Activated CD4-positive, alpha-beta T cell treated with anti-CD3 and anti-CD28 coated beads, Interleukin-2, amount 50 U/mL, for 1 hour (primary cell): Measurements from ENCODE around the gene CEP152.

ENCODE experiments used
- DNase-seq: peaks from one replicate; pipeline ENCODE4 v3.0.0-alpha.2; 2020

CEP152 gene

GRCh38 chr15:48761393-48762158, 49.3 kb downstream of the CEP152 start:
- DNase-seq: no peak

GRCh38 chr15:48759921-48760320, 50.9 kb downstream of the CEP152 start:
- no peak for DNase-seq

GRCh38 chr15:48757661-48758060, 53.2 kb downstream of the CEP152 start:
- DNase-seq: no peak

- no peak for DNase-seq
Measured at GRCh38 chr15:48754011-48754410, 56.9 kb downstream of the CEP152 start.

GRCh38 chr15:48751595-48751994, 59.3 kb downstream of the CEP152 start:
- no peak for DNase-seq

- DNase-seq: no peak
Measured at GRCh38 chr15:48748535-48748934, 62.3 kb downstream of the CEP152 start.

- no peak for DNase-seq
Measured at GRCh38 chr15:48733615-48734014, 77.3 kb downstream of the CEP152 start.

- DNase-seq: no peak
Measured at GRCh38 chr15:48730506-48730905, 80.4 kb downstream of the CEP152 start.

- no peak for DNase-seq
Measured at GRCh38 chr15:48723969-48724368, 86.9 kb downstream of the CEP152 start.

- DNase-seq: no peak
Measured at GRCh38 chr15:48722764-48723661, 87.9 kb downstream of the CEP152 start.

GRCh38 chr15:48721061-48721810, 89.6 kb downstream of the CEP152 start:
- no peak for DNase-seq

GRCh38 chr15:48720646-48721045, 90.2 kb downstream of the CEP152 start:
- no peak for DNase-seq

- no peak for DNase-seq
Measured at GRCh38 chr15:48719668-48720067, 91.2 kb downstream of the CEP152 start.

- no peak for DNase-seq
Measured at GRCh38 chr15:48718646-48719045, 92.2 kb downstream of the CEP152 start.

GRCh38 chr15:48717458-48717857, 93.4 kb downstream of the CEP152 start:
- no peak for DNase-seq

GRCh38 chr15:48712546-48712945, 98.3 kb downstream of the CEP152 start:
- no peak for DNase-seq

- no peak for DNase-seq
Measured at GRCh38 chr15:48710952-48711495, 99.8 kb downstream of the CEP152 start.

GRCh38 chr15:48708641-48709040, 102.2 kb downstream of the CEP152 start:
- no peak for DNase-seq

- DNase-seq: no peak
Measured at GRCh38 chr15:48705381-48705780, 105.5 kb downstream of the CEP152 start.

- no peak for DNase-seq
Measured at GRCh38 chr15:48703544-48703943, 107.3 kb downstream of the CEP152 start.

- no peak for DNase-seq
Measured at GRCh38 chr15:48702569-48703236, 108.2 kb downstream of the CEP152 start.

- DNase-seq: no peak
Measured at GRCh38 chr15:48696627-48697312, 114.1 kb downstream of the CEP152 start.
